HepG2 (cell line): Measurements from ENCODE around the gene RIT2. TPM values are rescaled to one million over a fixed set of nuclear protein-coding genes. Genes with fewer than 3 reads are reported as not detected.

Experiments
- GATA4 ChIP-seq: sonication (generic); IDR thresholded peaks from 2 replicates; pipeline ENCODE4 v1.6.1; 2016; ENCODE audit warnings: antibody characterized with exemption, low read depth, borderline replicate concordance
- HOXA3 ChIP-seq: sonication (generic); formaldehyde crosslinking; IDR thresholded peaks from 2 replicates; pipeline ENCODE4 v1.5.0; 2020; ENCODE audit warnings: missing genetic modification reagents
- PAWR ChIP-seq: sonication (generic); formaldehyde crosslinking; IDR thresholded peaks from 2 replicates; pipeline ENCODE4 v1.4.0; 2020; ENCODE audit warnings: missing genetic modification reagents, mild to moderate bottlenecking, borderline replicate concordance
- PCBP2 ChIP-seq: fragments of 200-400 bp; formaldehyde crosslinking; optimal IDR thresholded peaks from 2 replicates; pipeline ENCODE3; 2018; ENCODE audit warnings: low read length, low read depth; ENCODE audit not compliant: poor library complexity, severe bottlenecking
- RNF2 ChIP-seq: fragments of 450-650 bp; conservative IDR thresholded peaks from 2 replicates; pipeline ENCODE4 v1.6.1; 2016; ENCODE audit warnings: low read depth
- SP5 ChIP-seq: IDR thresholded peaks from 2 replicates; pipeline ENCODE4 v1.6.1; 2016; ENCODE audit warnings: low read depth, borderline replicate concordance
- ZHX1 ChIP-seq: sonication (generic); formaldehyde crosslinking; IDR thresholded peaks from 2 replicates; pipeline ENCODE4 v1.8.1; 2022; ENCODE audit warnings: low read depth, mild to moderate bottlenecking, missing genetic modification reagents
- ZKSCAN8 ChIP-seq: IDR thresholded peaks from 2 replicates; pipeline ENCODE4 v1.6.1; 2016; ENCODE audit warnings: borderline replicate concordance, missing genetic modification reagents, missing compliant biosample characterization
- ZNF430 ChIP-seq: sonication (generic); formaldehyde crosslinking; IDR thresholded peaks from 2 replicates; pipeline ENCODE4 v1.9.0; 2021; ENCODE audit warnings: mild to moderate bottlenecking, missing genetic modification reagents
- ZNF776 ChIP-seq: sonication (generic); formaldehyde crosslinking; IDR thresholded peaks from 2 replicates; pipeline ENCODE4 v1.4.0; 2020; ENCODE audit warnings: mild to moderate bottlenecking, missing genetic modification reagents
- ZSCAN22 ChIP-seq: sonication (generic); formaldehyde crosslinking; IDR thresholded peaks from 2 replicates; pipeline ENCODE4 v1.4.0; 2020; ENCODE audit warnings: mild to moderate bottlenecking, missing genetic modification reagents
- polyA plus RNA-seq, 8 experiments: library from polyadenylated mRNA; depleted of rRNA in 3 of 8; stranded (reverse) in 7 of 8; unstranded in 1 of 8; fragments of >200 nt; fragmentation: Illumina TruSeq in 4 of 8; extraction: Trizol in 4 of 8; gene quantifications; 2 replicates each; pipeline versions ENCODE4 v1.2.1 to v1.2.3, GENCODE V29; 2011 to 2016; ENCODE audit warnings: low read depth in 4 of 8, missing spikeins in 1 of 8, mixed read lengths in 1 of 8; ENCODE audit not compliant: insufficient read depth in 1 of 8
- total RNA-seq, 5 experiments: library from RNA; depleted of rRNA; stranded (reverse); fragments of >200 nt; fragmentation: Illumina TruSeq; extraction: Trizol; gene quantifications; 2 replicates each; pipeline ENCODE4 v1.2.3, GENCODE V29; 2016; ENCODE audit warnings: low read depth in 1 of 5

The RIT2 gene
- total and polyA plus RNA-seq, 2 of the 13 experiments (the other 11 are each of a cell fraction or from before 2014, with no cell fraction given), result not detected

DNA sequence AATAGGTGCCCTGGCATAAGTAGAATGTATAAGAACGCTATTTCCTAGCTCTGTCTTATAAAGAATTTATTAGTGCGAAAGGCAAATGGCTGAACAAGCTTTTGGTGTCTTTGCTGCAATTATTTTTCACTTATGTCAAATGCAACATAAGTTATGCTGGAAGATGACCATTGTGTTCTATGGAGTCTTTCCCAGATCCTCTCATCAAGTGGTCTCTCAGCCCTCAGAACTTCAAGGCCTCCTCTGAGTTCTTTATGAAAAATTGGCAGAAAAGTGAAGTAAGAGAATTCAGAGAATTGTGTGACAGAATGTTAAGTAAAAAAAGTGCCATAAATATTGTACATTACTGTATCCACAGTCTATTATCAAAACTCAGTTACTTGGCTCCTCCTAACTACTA is 75.2 kb downstream of the RIT2 start (continued):
- TF ChIP-seq ZHX1 (CRISPR knock-in tag), result no peak
- no peak for TF ChIP-seq ZSCAN22 (CRISPR knock-in tag)
- TF ChIP-seq HOXA3 (CRISPR knock-in tag), result no peak
- TF ChIP-seq PAWR (CRISPR knock-in tag), result no peak
- TF ChIP-seq PCBP2, result no peak
- TF ChIP-seq ZNF776 (CRISPR knock-in tag), result no peak
- no peak for TF ChIP-seq ZKSCAN8 (CRISPR knock-in tag)
- TF ChIP-seq SP5 (CRISPR knock-in tag), result no peak
- TF ChIP-seq GATA4, result no peak
- no peak for TF ChIP-seq RNF2
- no peak for TF ChIP-seq ZNF430 (CRISPR knock-in tag)
